HepG2 (cell line): ENCODE results near the gene KAZN. TPM values are rescaled to one million over a fixed set of nuclear protein-coding genes. Genes with fewer than 3 reads are reported as not detected.

Source experiments
- BRCA1 ChIP-seq: sonication (generic); formaldehyde crosslinking; IDR thresholded peaks from 2 replicates; pipeline ENCODE4 v1.4.0; 2020; ENCODE audit warnings: missing genetic modification reagents
- MED8 ChIP-seq: sonication (generic); formaldehyde crosslinking; IDR thresholded peaks from 2 replicates; pipeline ENCODE4 v1.8.1; 2023; ENCODE audit warnings: mild to moderate bottlenecking, missing genetic modification reagents; ENCODE audit not compliant: insufficient replicate concordance
- NFE2 ChIP-seq: sonication (generic); formaldehyde crosslinking; IDR thresholded peaks from 2 replicates; pipeline ENCODE4 v1.4.0; 2020; ENCODE audit warnings: missing genetic modification reagents
- NR3C1 ChIP-seq: sonication (generic); formaldehyde crosslinking; IDR thresholded peaks from 2 replicates; pipeline ENCODE4 v1.4.0; 2020; ENCODE audit warnings: missing genetic modification reagents
- PPARG ChIP-seq: conservative IDR thresholded peaks from 2 replicates; pipeline ENCODE4 v1.6.1; 2016; ENCODE audit warnings: missing biosample characterization, missing genetic modification reagents
- RFXANK ChIP-seq: IDR thresholded peaks from 2 replicates; pipeline ENCODE4 v1.6.1; 2016
- SRF ChIP-seq: IDR thresholded peaks from 2 replicates; pipeline ENCODE4 v1.6.1; 2011; ENCODE audit warnings: mild to moderate bottlenecking, low read depth, low read length, moderate library complexity
- ZNF331 ChIP-seq: sonication (generic); formaldehyde crosslinking; IDR thresholded peaks from 2 replicates; pipeline ENCODE4 v1.4.0; 2020; ENCODE audit warnings: missing genetic modification reagents
- ZNF484 ChIP-seq: sonication (generic); formaldehyde crosslinking; IDR thresholded peaks from 2 replicates; pipeline ENCODE4 v1.5.1; 2020; ENCODE audit warnings: mild to moderate bottlenecking, low read depth, missing genetic modification reagents, borderline replicate concordance
- ZNF570 ChIP-seq: sonication (generic); formaldehyde crosslinking; IDR thresholded peaks from 2 replicates; pipeline ENCODE4 v1.4.0; 2020; ENCODE audit warnings: mild to moderate bottlenecking, missing genetic modification reagents, borderline replicate concordance
- ZNF773 ChIP-seq: sonication (generic); formaldehyde crosslinking; IDR thresholded peaks from 2 replicates; pipeline ENCODE4 v1.4.0; 2020; ENCODE audit warnings: missing genetic modification reagents, borderline replicate concordance
- ZZZ3 ChIP-seq: sonication (generic); formaldehyde crosslinking; IDR thresholded peaks from 2 replicates; pipeline ENCODE4 v1.4.0; 2020; ENCODE audit warnings: missing genetic modification reagents, mild to moderate bottlenecking, borderline replicate concordance
- polyA plus RNA-seq, 8 experiments: library from polyadenylated mRNA; depleted of rRNA in 3 of 8; stranded (reverse) in 7 of 8; unstranded in 1 of 8; fragments of >200 nt; fragmentation: Illumina TruSeq in 4 of 8; extraction: Trizol in 4 of 8; gene quantifications; 2 replicates each; pipeline versions ENCODE4 v1.2.1 to v1.2.3, GENCODE V29; 2011 to 2016; ENCODE audit warnings: low read depth in 4 of 8, missing spikeins in 1 of 8, mixed read lengths in 1 of 8; ENCODE audit not compliant: insufficient read depth in 1 of 8
- total RNA-seq, 5 experiments: library from RNA; depleted of rRNA; stranded (reverse); fragments of >200 nt; fragmentation: Illumina TruSeq; extraction: Trizol; gene quantifications; 2 replicates each; pipeline ENCODE4 v1.2.3, GENCODE V29; 2016; ENCODE audit warnings: low read depth in 1 of 5
- TF ChIP-seq, protein P1 (sequence below): sonication (generic); formaldehyde crosslinking; IDR thresholded peaks from 2 replicates; pipeline ENCODE4 v1.4.0; 2020; ENCODE audit warnings: low read depth, mild to moderate bottlenecking, missing genetic modification reagents
- TF ChIP-seq, protein P2 (sequence below): sonication (generic); formaldehyde crosslinking; IDR thresholded peaks from 2 replicates; pipeline ENCODE4 v1.4.0; 2020; ENCODE audit warnings: mild to moderate bottlenecking, missing genetic modification reagents, borderline replicate concordance
- TF ChIP-seq, protein P3 (sequence below): sonication (generic); formaldehyde crosslinking; IDR thresholded peaks from 2 replicates; pipeline ENCODE4 v1.4.0; 2020; ENCODE audit warnings: missing genetic modification reagents
- TF ChIP-seq, protein P4 (sequence below): sonication (generic); formaldehyde crosslinking; IDR thresholded peaks from 2 replicates; pipeline ENCODE4; 2020; ENCODE audit warnings: missing genetic modification reagents, mild to moderate bottlenecking, borderline replicate concordance

The KAZN gene
- total and polyA plus RNA-seq, 2 of the 13 experiments (the other 11 are each of a cell fraction or from before 2014, with no cell fraction given), result 10.4 to 13.5 TPM

DNA sequence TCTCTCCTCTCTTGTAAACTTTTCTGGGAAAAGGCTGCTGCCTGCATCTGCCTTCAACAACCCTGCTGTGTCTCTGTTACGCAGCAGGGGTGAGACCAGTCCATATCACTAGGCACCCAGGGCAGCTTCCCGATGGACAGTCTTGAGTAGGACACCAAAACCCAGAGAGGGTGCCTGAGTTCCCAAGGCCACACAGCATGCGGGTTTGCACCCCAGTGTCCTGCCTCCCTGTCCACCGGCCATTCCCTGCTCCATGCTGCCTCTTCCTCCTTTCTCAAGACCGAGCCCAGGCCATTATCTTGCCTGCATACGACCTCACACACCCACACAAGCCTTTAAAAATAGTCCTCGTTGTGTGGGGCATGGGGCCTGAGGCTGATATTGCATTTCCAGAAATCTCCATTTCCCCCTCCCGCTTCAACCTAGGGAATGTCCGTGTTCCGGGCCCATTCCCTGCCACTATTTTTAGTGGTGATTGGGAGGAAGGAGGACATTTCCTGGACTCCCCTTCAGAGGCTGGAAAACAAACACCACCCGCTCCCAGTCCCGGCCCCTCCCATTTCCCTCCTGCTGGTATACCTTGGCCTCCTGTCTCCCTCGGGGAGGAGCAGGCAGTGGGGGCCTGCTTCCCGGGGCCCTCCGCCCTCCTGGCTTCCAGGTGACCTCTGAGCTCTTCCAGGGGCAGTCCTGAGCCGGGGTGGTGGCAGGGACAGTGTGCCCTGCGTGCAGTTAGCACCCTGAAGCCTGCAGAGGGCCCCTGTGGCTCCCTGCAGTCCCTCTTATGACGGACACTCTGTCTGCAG, 422.7 kb downstream of the KAZN start (continued):
- TF ChIP-seq, protein P1, sequence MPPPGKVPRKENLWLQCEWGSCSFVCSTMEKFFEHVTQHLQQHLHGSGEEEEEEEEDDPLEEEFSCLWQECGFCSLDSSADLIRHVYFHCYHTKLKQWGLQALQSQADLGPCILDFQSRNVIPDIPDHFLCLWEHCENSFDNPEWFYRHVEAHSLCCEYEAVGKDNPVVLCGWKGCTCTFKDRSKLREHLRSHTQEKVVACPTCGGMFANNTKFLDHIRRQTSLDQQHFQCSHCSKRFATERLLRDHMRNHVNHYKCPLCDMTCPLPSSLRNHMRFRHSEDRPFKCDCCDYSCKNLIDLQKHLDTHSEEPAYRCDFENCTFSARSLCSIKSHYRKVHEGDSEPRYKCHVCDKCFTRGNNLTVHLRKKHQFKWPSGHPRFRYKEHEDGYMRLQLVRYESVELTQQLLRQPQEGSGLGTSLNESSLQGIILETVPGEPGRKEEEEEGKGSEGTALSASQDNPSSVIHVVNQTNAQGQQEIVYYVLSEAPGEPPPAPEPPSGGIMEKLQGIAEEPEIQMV, result peak; percentile 48; the same call in 1 of the 2 replicates
- TF ChIP-seq ZNF773 (CRISPR knock-in tag) (peak; percentile 19; the same call in 1 of the 2 replicates), RFXANK (CRISPR knock-in tag) (no peak), PPARG (peak; percentile 66; the same call in 1 of the 2 replicates), SRF (no peak), ZNF331 (CRISPR knock-in tag) (peak; percentile 74), NFE2 (CRISPR knock-in tag) (no peak), NR3C1 (CRISPR knock-in tag) (no peak), ZNF484 (CRISPR knock-in tag) (no peak), MED8 (CRISPR knock-in tag) (peak; percentile 29), ZNF570 (CRISPR knock-in tag) (no peak), BRCA1 (CRISPR knock-in tag) (0 out of 2 replicates have a peak, but pooled peaks have one; percentile 31), ZZZ3 (CRISPR knock-in tag) (no peak)
- TF ChIP-seq, protein P2, sequence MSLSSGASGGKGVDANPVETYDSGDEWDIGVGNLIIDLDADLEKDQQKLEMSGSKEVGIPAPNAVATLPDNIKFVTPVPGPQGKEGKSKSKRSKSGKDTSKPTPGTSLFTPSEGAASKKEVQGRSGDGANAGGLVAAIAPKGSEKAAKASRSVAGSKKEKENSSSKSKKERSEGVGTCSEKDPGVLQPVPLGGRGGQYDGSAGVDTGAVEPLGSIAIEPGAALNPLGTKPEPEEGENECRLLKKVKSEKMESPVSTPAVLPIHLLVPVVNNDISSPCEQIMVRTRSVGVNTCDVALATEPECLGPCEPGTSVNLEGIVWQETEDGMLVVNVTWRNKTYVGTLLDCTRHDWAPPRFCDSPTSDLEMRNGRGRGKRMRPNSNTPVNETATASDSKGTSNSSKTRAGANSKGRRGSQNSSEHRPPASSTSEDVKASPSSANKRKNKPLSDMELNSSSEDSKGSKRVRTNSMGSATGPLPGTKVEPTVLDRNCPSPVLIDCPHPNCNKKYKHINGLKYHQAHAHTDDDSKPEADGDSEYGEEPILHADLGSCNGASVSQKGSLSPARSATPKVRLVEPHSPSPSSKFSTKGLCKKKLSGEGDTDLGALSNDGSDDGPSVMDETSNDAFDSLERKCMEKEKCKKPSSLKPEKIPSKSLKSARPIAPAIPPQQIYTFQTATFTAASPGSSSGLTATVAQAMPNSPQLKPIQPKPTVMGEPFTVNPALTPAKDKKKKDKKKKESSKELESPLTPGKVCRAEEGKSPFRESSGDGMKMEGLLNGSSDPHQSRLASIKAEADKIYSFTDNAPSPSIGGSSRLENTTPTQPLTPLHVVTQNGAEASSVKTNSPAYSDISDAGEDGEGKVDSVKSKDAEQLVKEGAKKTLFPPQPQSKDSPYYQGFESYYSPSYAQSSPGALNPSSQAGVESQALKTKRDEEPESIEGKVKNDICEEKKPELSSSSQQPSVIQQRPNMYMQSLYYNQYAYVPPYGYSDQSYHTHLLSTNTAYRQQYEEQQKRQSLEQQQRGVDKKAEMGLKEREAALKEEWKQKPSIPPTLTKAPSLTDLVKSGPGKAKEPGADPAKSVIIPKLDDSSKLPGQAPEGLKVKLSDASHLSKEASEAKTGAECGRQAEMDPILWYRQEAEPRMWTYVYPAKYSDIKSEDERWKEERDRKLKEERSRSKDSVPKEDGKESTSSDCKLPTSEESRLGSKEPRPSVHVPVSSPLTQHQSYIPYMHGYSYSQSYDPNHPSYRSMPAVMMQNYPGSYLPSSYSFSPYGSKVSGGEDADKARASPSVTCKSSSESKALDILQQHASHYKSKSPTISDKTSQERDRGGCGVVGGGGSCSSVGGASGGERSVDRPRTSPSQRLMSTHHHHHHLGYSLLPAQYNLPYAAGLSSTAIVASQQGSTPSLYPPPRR, result peak; percentile 71; the same call in 1 of the 2 replicates
- TF ChIP-seq, protein P3, sequence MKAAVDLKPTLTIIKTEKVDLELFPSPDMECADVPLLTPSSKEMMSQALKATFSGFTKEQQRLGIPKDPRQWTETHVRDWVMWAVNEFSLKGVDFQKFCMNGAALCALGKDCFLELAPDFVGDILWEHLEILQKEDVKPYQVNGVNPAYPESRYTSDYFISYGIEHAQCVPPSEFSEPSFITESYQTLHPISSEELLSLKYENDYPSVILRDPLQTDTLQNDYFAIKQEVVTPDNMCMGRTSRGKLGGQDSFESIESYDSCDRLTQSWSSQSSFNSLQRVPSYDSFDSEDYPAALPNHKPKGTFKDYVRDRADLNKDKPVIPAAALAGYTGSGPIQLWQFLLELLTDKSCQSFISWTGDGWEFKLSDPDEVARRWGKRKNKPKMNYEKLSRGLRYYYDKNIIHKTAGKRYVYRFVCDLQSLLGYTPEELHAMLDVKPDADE (CRISPR knock-in tag), result no peak
- TF ChIP-seq, protein P4, sequence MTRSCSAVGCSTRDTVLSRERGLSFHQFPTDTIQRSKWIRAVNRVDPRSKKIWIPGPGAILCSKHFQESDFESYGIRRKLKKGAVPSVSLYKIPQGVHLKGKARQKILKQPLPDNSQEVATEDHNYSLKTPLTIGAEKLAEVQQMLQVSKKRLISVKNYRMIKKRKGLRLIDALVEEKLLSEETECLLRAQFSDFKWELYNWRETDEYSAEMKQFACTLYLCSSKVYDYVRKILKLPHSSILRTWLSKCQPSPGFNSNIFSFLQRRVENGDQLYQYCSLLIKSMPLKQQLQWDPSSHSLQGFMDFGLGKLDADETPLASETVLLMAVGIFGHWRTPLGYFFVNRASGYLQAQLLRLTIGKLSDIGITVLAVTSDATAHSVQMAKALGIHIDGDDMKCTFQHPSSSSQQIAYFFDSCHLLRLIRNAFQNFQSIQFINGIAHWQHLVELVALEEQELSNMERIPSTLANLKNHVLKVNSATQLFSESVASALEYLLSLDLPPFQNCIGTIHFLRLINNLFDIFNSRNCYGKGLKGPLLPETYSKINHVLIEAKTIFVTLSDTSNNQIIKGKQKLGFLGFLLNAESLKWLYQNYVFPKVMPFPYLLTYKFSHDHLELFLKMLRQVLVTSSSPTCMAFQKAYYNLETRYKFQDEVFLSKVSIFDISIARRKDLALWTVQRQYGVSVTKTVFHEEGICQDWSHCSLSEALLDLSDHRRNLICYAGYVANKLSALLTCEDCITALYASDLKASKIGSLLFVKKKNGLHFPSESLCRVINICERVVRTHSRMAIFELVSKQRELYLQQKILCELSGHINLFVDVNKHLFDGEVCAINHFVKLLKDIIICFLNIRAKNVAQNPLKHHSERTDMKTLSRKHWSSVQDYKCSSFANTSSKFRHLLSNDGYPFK (CRISPR knock-in tag), result no peak
